ENCODE measurements around the gene MFN2.

DNA sequence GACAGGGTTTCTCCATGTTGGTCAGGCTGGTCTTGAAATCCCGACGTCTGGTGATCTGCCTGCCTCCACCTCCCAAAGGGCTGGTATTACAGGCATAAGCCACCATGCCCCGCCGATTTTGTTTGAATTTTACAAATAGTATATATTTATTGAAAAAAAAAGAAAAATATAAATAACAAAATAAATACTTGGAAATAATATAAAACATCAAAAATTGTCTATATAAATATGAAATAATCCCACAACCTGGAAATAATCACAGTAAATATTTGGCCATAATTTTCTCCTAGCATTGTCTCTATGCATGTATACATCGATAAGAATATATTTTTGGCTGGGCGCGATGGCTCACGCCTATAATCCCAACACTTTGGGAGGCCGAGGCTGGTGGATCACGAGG, 48.4 kb upstream of the MFN2 start:
- TF ChIP-seq ZNF274 (IDR thresholded peaks at IDR 0.05; ENCODE audit: low read depth, low read length), result no peak
- no peak for TF ChIP-seq SUZ12 (IDR thresholded peaks at IDR 0.05; ENCODE audit: extremely low read depth, insufficient read depth, insufficient read length)
- no peak for TF ChIP-seq YY1 (IDR thresholded peaks at IDR 0.05; ENCODE audit: insufficient read depth, insufficient read length)

Data from NT2/D1 (cell line).